K562 (cell line): ENCODE data around the gene CTRL. TPM values are rescaled to one million over a fixed set of nuclear protein-coding genes. Genes with fewer than 3 reads are reported as not detected.

Experiments used
- ATAC-seq: fragments of 200-7000 bp; cut with Tn5 transposase; 3 replicates; pipeline ENCODE4 v1.9.1; 2020; ENCODE audit warnings: moderate library complexity
- BruUV-seq: library from RNA; stranded (reverse); fragments of 400-500 nt; replicated peaks from 2 replicates; lab custom pipeline; 2021; lab: Mats Ljungman, UMichigan
- CTCF ChIA-PET: fragments of 300-600 bp; formaldehyde crosslinking; extraction: SDS; loops from one replicate; lab custom pipeline; 2021; ENCODE audit warnings: low intra/inter-chr PET ratio; lab: Yijun Ruan, JAX
- POLR2A ChIA-PET: fragments of 300-600, 350-650 bp; sonication (Branson Sonifier 250); formaldehyde crosslinking; extraction: SDS; loops from one replicate; lab custom pipeline; 2021; ENCODE audit warnings: antibody characterized with exemption, inconsistent platforms; lab: Yijun Ruan, JAX
- DNase-seq, 4 experiments: peaks; one replicate each; pipeline versions ENCODE4 v3.0.0 to v3.0.0-alpha.2; 2011 to 2018; ENCODE audit warnings: low spot score in 3 of 4, mixed read lengths in 3 of 4; ENCODE audit errors: extremely low read depth in 1 of 4
- FAIRE-seq: peaks from 2 replicates; lab custom pipeline; 2011; peaks lifted over from hg19 to GRCh38; lab: Jason Lieb, UNC
- H2AFZ ChIP-seq: 2 replicates; pipeline ENCODE4 v1.6.0; 2011; ENCODE audit warnings: low read depth, low read length, control low read depth, inconsistent platforms
- H3K27ac ChIP-seq: fragments of 200-600 bp; 3 replicates; pipeline ENCODE4 v1.8.0; 2011; ENCODE audit warnings: low read depth, mild to moderate bottlenecking, control low read depth, inconsistent platforms, low read length, moderate library complexity, mixed read lengths; ENCODE audit errors: extremely low read depth
- H3K27me3 ChIP-seq, 2 experiments: fragments of 300-600 bp in 1 of 2; 2 replicates in 1 of 2; 3 replicates in 1 of 2; pipeline versions ENCODE4 v1.6.0 to v1.8.0; 2011; ENCODE audit warnings: inconsistent platforms in 2 of 2, low read length in 2 of 2, mild to moderate bottlenecking in 1 of 2, mixed read lengths in 1 of 2, moderate library complexity in 1 of 2; ENCODE audit not compliant: control insufficient read depth in 2 of 2, insufficient read depth in 2 of 2
- H3K36me3 ChIP-seq: fragments of 300-600 bp; 3 replicates; pipeline ENCODE4 v1.8.0; 2011; ENCODE audit warnings: mild to moderate bottlenecking, low read length, inconsistent platforms; ENCODE audit not compliant: control insufficient read depth, insufficient read depth
- H3K4me1 ChIP-seq, 2 experiments: fragments of 200-600 bp in 1 of 2; replicated peaks in 1 of 2; 2 replicates in 1 of 2; 3 replicates in 1 of 2; pipeline versions ENCODE4 v1.5.1 to v1.8.0; 2011; ENCODE audit warnings: inconsistent platforms in 2 of 2, low read length in 2 of 2, mild to moderate bottlenecking in 1 of 2, mixed read lengths in 1 of 2, moderate library complexity in 1 of 2; ENCODE audit not compliant: control insufficient read depth in 2 of 2, insufficient read depth in 2 of 2
- H3K4me2 ChIP-seq: 2 replicates; pipeline ENCODE4 v1.6.1; 2011; ENCODE audit warnings: low read length, control low read depth, inconsistent platforms, mixed read lengths; ENCODE audit not compliant: insufficient read depth
- H3K4me3 ChIP-seq: fragments of 200-600 bp; sonication (generic), shearing (Covaris generic); 2 replicates; pipeline ENCODE4 v1.5.1; 2016; ENCODE audit warnings: control low read depth, inconsistent platforms
- H3K79me2 ChIP-seq: fragments of 200-600 bp; 3 replicates; pipeline ENCODE4 v1.8.0; 2011; ENCODE audit warnings: low read length, inconsistent platforms; ENCODE audit not compliant: control insufficient read depth, insufficient read depth
- H3K9ac ChIP-seq, 2 experiments: 2 replicates each; pipeline versions ENCODE4 v1.6.0 to v1.6.1; 2011; ENCODE audit warnings: low read depth in 2 of 2, low read length in 2 of 2, control low read depth in 1 of 2, inconsistent platforms in 1 of 2, mild to moderate bottlenecking in 1 of 2, mixed read lengths in 1 of 2; ENCODE audit not compliant: insufficient read depth in 1 of 2
- H3K9me1 ChIP-seq: one replicate; pipeline ENCODE4 v1.6.0; 2011; ENCODE audit warnings: inconsistent platforms, mild to moderate bottlenecking, low read length, moderate library complexity; ENCODE audit not compliant: control insufficient read depth, insufficient read depth
- H3K9me3 ChIP-seq: replicated peaks from 2 replicates; pipeline ENCODE4 v1.5.1; 2011; ENCODE audit warnings: low read depth, low read length, inconsistent platforms; ENCODE audit not compliant: control insufficient read depth, insufficient read depth
- H4K20me1 ChIP-seq: replicated peaks from 2 replicates; pipeline ENCODE4 v1.6.1; 2011; ENCODE audit warnings: low read length, inconsistent platforms, mixed read lengths; ENCODE audit not compliant: control insufficient read depth, insufficient read depth
- CHCHD3 ChIP-seq: fragments of 250-450 bp; sonication (Bioruptor Pico); IDR thresholded peaks from 2 replicates; pipeline ENCODE4 v2.1.2; 2022; ENCODE audit warnings: mild to moderate bottlenecking
- FOXJ2 ChIP-seq: fragments of 200-800 bp; sonication (Bioruptor generic); IDR thresholded peaks from 2 replicates; pipeline ENCODE4 v1.6.1; 2016; ENCODE audit warnings: missing genetic modification characterization, missing compliant biosample characterization
- KDM1A ChIP-seq, 2 experiments: fragments of 450-650 bp; IDR thresholded peaks; 2 replicates each; pipeline ENCODE4 v1.6.1; 2016; ENCODE audit warnings: mild to moderate bottlenecking in 2 of 2
- KDM4B ChIP-seq, 2 experiments: fragments of 450-650 bp in 1 of 2; sonication (generic) in 1 of 2; IDR thresholded peaks; 2 replicates each; pipeline ENCODE4 v1.6.1; 2016 to 2017; ENCODE audit warnings: borderline replicate concordance in 2 of 2, antibody characterized with exemption in 1 of 2, low read depth in 1 of 2, mild to moderate bottlenecking in 1 of 2
- POLR2AphosphoS5 ChIP-seq: IDR thresholded peaks from 2 replicates; pipeline ENCODE4 v1.6.1; 2011; ENCODE audit warnings: mild to moderate bottlenecking, low read depth, low read length, moderate library complexity; ENCODE audit not compliant: control insufficient read depth, insufficient read depth
- PURB ChIP-seq: sonication (generic); formaldehyde crosslinking; IDR thresholded peaks from 2 replicates; pipeline ENCODE4 v1.9.0; 2021; ENCODE audit warnings: low read depth, mild to moderate bottlenecking, missing genetic modification reagents
- SMAD4 ChIP-seq: fragments of 250-450 bp; sonication (Bioruptor Pico); conservative IDR thresholded peaks from 2 replicates; pipeline ENCODE4 v1.8.0; 2021; ENCODE audit warnings: inconsistent platforms, mild to moderate bottlenecking, moderate library complexity
- ZBED1 ChIP-seq: IDR thresholded peaks from 2 replicates; pipeline ENCODE4 v1.6.1; 2014
- ZNF140 ChIP-seq: fragments of 250-450 bp; sonication (Bioruptor Pico); IDR thresholded peaks from 2 replicates; pipeline ENCODE4 v1.8.0; 2021; ENCODE audit warnings: moderate library complexity, mild to moderate bottlenecking, inconsistent platforms
- WGBS: fragments of 100-300 bp; shearing (Covaris generic); methylation state at CpG from one replicate; pipeline ENCODE4 v1.1.6; 2016; ENCODE audit warnings: low coverage, mixed read lengths; ENCODE audit not compliant: insufficient coverage; ENCODE audit errors: missing lambda C conversion rate; 5-methylcytosine and 5-hydroxymethylcytosine counted together
- in situ Hi-C: fragments of 300-500 bp; cut with MboI; formaldehyde crosslinking; loops from 4 replicates; pipeline ENCODE4 v1.15.0; 2018; ENCODE audit warnings: inconsistent platforms, mixed read lengths
- intact Hi-C: fragments of 100-400 bp; cut with micrococcal nuclease; formaldehyde crosslinking; loops from 2 replicates; pipeline ENCODE4 v1.14.2; 2022
- polyA plus RNA-seq, 8 experiments: library from polyadenylated mRNA; depleted of rRNA in 4 of 8; stranded (reverse) in 5 of 8; unstranded in 3 of 8; fragments of >200 nt; fragmentation: Nextera tagmentation in 2 of 8; fragmentation: Illumina TruSeq in 1 of 8; extraction: Ambion mirVana in 2 of 8; extraction: Trizol in 1 of 8; gene quantifications; 2 replicates each; pipeline versions ENCODE4 v1.2.1 to v1.2.3, GENCODE V29; 2011 to 2014; ENCODE audit warnings: inconsistent platforms in 1 of 8, missing spikeins in 1 of 8
- total RNA-seq, 7 experiments: library from RNA; depleted of rRNA in 6 of 7; stranded (reverse); fragments of >200 nt in 6 of 7; fragmentation: Illumina TruSeq in 2 of 7; extraction: Trizol in 2 of 7; gene quantifications; 2 replicates each; pipeline versions ENCODE4 v1.2.1 to v1.2.3, GENCODE V29; 2011 to 2021; ENCODE audit warnings: low replicate concordance in 1 of 7
- TF ChIP-seq, protein P1 (sequence below): sonication (generic); formaldehyde crosslinking; IDR thresholded peaks from 2 replicates; pipeline ENCODE4 v1.8.1; 2023; ENCODE audit warnings: missing genetic modification reagents, mild to moderate bottlenecking, borderline replicate concordance

Gene CTRL
- total and polyA plus RNA-seq, 9 of the 15 experiments (the other 6 are each of a cell fraction or from before 2014, with no cell fraction given), result 1.4 to 5.6 (median 2.5) TPM

DNA sequence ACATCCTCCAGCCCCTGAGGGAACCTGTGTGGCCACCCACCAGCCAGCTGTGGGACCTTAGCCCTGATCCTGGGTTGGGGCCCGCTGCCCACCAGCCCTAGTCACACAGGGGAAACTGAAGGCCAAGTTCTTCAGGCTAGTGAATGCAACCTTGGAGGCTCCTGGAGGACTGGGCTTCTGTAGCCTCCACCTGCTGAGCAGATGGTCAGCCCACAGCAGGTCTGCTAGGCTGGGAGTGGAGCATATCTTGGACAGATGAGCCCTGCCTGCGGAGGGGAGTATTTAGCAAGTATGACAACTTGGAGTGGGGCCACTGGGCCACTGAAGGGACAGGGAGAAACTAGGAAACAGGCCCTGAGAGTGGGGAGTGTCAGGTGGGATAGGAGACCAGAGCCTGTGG is 44.5 kb upstream of the CTRL start:
- in situ Hi-C loops (no loop called here), intact Hi-C loops (no loop called here)
- WGBS, result 43% methylated on average over 2 of the region's 2 CpGs
- TF ChIP-seq POLR2AphosphoS5 (no peak), CHCHD3 (CRISPR knock-in tag) (no peak), ZBED1 (no peak), SMAD4 (CRISPR knock-in tag) (no peak), KDM1A (IDR thresholded peaks at IDR 0.05) (no peak), PURB (no peak), ZNF140 (CRISPR knock-in tag) (no peak), FOXJ2 (no peak), KDM4B (IDR thresholded peaks at IDR 0.05; ENCODE audit: borderline replicate concordance in 2 of 2, low read depth in 1 of 2) (no peak)
- TF ChIP-seq, protein P1, sequence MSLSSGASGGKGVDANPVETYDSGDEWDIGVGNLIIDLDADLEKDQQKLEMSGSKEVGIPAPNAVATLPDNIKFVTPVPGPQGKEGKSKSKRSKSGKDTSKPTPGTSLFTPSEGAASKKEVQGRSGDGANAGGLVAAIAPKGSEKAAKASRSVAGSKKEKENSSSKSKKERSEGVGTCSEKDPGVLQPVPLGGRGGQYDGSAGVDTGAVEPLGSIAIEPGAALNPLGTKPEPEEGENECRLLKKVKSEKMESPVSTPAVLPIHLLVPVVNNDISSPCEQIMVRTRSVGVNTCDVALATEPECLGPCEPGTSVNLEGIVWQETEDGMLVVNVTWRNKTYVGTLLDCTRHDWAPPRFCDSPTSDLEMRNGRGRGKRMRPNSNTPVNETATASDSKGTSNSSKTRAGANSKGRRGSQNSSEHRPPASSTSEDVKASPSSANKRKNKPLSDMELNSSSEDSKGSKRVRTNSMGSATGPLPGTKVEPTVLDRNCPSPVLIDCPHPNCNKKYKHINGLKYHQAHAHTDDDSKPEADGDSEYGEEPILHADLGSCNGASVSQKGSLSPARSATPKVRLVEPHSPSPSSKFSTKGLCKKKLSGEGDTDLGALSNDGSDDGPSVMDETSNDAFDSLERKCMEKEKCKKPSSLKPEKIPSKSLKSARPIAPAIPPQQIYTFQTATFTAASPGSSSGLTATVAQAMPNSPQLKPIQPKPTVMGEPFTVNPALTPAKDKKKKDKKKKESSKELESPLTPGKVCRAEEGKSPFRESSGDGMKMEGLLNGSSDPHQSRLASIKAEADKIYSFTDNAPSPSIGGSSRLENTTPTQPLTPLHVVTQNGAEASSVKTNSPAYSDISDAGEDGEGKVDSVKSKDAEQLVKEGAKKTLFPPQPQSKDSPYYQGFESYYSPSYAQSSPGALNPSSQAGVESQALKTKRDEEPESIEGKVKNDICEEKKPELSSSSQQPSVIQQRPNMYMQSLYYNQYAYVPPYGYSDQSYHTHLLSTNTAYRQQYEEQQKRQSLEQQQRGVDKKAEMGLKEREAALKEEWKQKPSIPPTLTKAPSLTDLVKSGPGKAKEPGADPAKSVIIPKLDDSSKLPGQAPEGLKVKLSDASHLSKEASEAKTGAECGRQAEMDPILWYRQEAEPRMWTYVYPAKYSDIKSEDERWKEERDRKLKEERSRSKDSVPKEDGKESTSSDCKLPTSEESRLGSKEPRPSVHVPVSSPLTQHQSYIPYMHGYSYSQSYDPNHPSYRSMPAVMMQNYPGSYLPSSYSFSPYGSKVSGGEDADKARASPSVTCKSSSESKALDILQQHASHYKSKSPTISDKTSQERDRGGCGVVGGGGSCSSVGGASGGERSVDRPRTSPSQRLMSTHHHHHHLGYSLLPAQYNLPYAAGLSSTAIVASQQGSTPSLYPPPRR (CRISPR knock-in tag), result 0 out of 2 replicates have a peak, but pooled peaks have one; percentile 52

More for the DNA sequence above, 44.5 kb upstream of the CTRL start:
- no peaks in the 10 kb centered on the region for H3K9me1 ChIP-seq
- ATAC-seq (peak; percentile 64), FAIRE-seq (no peak), DNase-seq (no peak)
- H2AFZ ChIP-seq, result 0 out of 2 replicates have a peak overlapping the region, but pooled peaks have one; percentile 67
- POLR2A ChIA-PET, result interaction anchor here (0.5 kb wide), 1 partner anchor 270 kb away, joined by 3 read pairs; no protein-coding TSS in a partner anchor
- H3K4me3 ChIP-seq, result no peak overlapping the region
- CTCF ChIA-PET, result no interaction called here
- H3K36me3 ChIP-seq, result no peaks in the 10 kb centered on the region
- H3K4me2 ChIP-seq, result no peak overlapping the region; the same call in 1 of the 2 replicates
- H3K27me3 ChIP-seq, result peaks cover 0 to 4% of the 10 kb centered on the region in 2 experiments; a peak in 1 of 5 replicates
- BruUV-seq, result no TSS peak
- H3K27ac ChIP-seq, result no peak overlapping the region
- H3K9me3 ChIP-seq, result no peaks in the 10 kb centered on the region
- H3K4me1 ChIP-seq, result peaks cover 0 to 16% of the 10 kb centered on the region in 2 experiments; a peak in 3 of 5 replicates
- no peaks in the 10 kb centered on the region for H4K20me1 ChIP-seq
- H3K9ac ChIP-seq, result peak overlapping the region in 1 of 2 experiments; percentile 68; a peak in 1 of 4 replicates
- H3K79me2 ChIP-seq, result no peaks in the 10 kb centered on the region
